SK-N-SH (cell line): ENCODE results near the gene MRPS34. TPM values are rescaled to one million over a fixed set of nuclear protein-coding genes. Genes with fewer than 3 reads are reported as not detected.

ENCODE experiments used
- CTCF ChIA-PET: fragments of 300-600, 350-600 bp; formaldehyde crosslinking; extraction: SDS; loops from one replicate; lab custom pipeline; 2021; lab: Yijun Ruan, JAX
- POLR2A ChIA-PET: fragments of 350-600 bp; sonication (Branson Sonifier 250); formaldehyde crosslinking; extraction: SDS; loops from one replicate; lab custom pipeline; 2020; ENCODE audit warnings: antibody characterized with exemption, inconsistent platforms; lab: Yijun Ruan, JAX
- DNase-seq: peaks from one replicate; pipeline ENCODE4 v3.0.0; 2012
- H2AFZ ChIP-seq: fragments of 200-600 bp; sonication (generic); 2 replicates; pipeline ENCODE4 v1.8.1; 2016; ENCODE audit warnings: antibody characterized with exemption, mild to moderate bottlenecking, low read depth
- H3F3A ChIP-seq: fragments of 200-600 bp; sonication (generic); replicated peaks from 2 replicates; pipeline ENCODE3; 2016; ENCODE audit warnings: antibody characterized with exemption, mild to moderate bottlenecking; ENCODE audit not compliant: insufficient read depth
- H3K27ac ChIP-seq, 2 experiments: fragments of 200-500 bp in 1 of 2; fragments of 200-600 bp in 1 of 2; sonication (Bioruptor generic) in 1 of 2; sonication (generic), shearing (Covaris generic) in 1 of 2; 2 replicates each; pipeline versions ENCODE4 v1.5.1 to v1.6.1; 2014 to 2016; ENCODE audit warnings: low read depth in 2 of 2, inconsistent platforms in 1 of 2, low read length in 1 of 2, mild to moderate bottlenecking in 1 of 2, mixed read lengths in 1 of 2
- H3K27me3 ChIP-seq: fragments of 200-600 bp; sonication (generic), shearing (Covaris generic); 2 replicates; pipeline ENCODE4 v1.6.1; 2016; ENCODE audit warnings: mixed run types; ENCODE audit not compliant: insufficient read depth
- H3K36me3 ChIP-seq, 2 experiments: fragments of 200-500 bp in 1 of 2; fragments of 200-600 bp in 1 of 2; sonication (Bioruptor generic) in 1 of 2; sonication (generic) in 1 of 2; replicated peaks in 1 of 2; 2 replicates each; pipeline versions ENCODE3 to v1.5.1; 2014 to 2016; ENCODE audit warnings: low read length in 1 of 2, mild to moderate bottlenecking in 1 of 2; ENCODE audit not compliant: insufficient read depth in 2 of 2, control insufficient read depth in 1 of 2
- H3K4me1 ChIP-seq, 2 experiments: fragments of 200-500 bp in 1 of 2; fragments of 200-600 bp in 1 of 2; sonication (Bioruptor generic) in 1 of 2; sonication (generic), shearing (Covaris generic) in 1 of 2; 2 replicates each; pipeline versions ENCODE4 v1.5.1 to v1.6.1; 2014 to 2016; ENCODE audit warnings: low read depth in 1 of 2, low read length in 1 of 2, mixed run types in 1 of 2; ENCODE audit not compliant: insufficient read depth in 2 of 2, control insufficient read depth in 1 of 2
- H3K4me2 ChIP-seq: fragments of 200-600 bp; sonication (generic), shearing (Covaris generic); 2 replicates; pipeline ENCODE4 v1.6.1; 2017; ENCODE audit warnings: mixed run types
- H3K4me3 ChIP-seq, 2 experiments: fragments of 200-500 bp in 1 of 2; fragments of 200-600 bp in 1 of 2; sonication (Bioruptor generic) in 1 of 2; sonication (generic), shearing (Covaris generic) in 1 of 2; 2 replicates each; pipeline versions ENCODE4 v1.5.1 to v1.8.1; 2014 to 2016; ENCODE audit warnings: low read depth in 2 of 2, inconsistent platforms in 1 of 2, low read length in 1 of 2, mild to moderate bottlenecking in 1 of 2, mixed read lengths in 1 of 2, moderate library complexity in 1 of 2
- H3K79me2 ChIP-seq: fragments of 200-600 bp; sonication (generic); 2 replicates; pipeline ENCODE4 v1.8.1; 2017; ENCODE audit warnings: mild to moderate bottlenecking; ENCODE audit not compliant: insufficient read depth
- H3K9ac ChIP-seq: fragments of 200-600 bp; sonication (generic); 2 replicates; pipeline ENCODE4 v1.6.1; 2017; ENCODE audit warnings: mixed run types
- H3K9me2 ChIP-seq: fragments of 200-600 bp; sonication (generic); 2 replicates; pipeline ENCODE4 v1.6.1; 2017; ENCODE audit warnings: mixed run types
- H3K9me3 ChIP-seq: fragments of 200-600 bp; sonication (generic); 2 replicates; pipeline ENCODE4 v1.6.1; 2017; ENCODE audit warnings: mixed run types, mild to moderate bottlenecking, moderate library complexity
- H4K20me1 ChIP-seq: fragments of 200-600 bp; sonication (generic); 2 replicates; pipeline ENCODE4 v1.6.1; 2017; ENCODE audit warnings: mild to moderate bottlenecking, mixed run types; ENCODE audit not compliant: insufficient read depth
- TEAD4 ChIP-seq: IDR thresholded peaks from 2 replicates; pipeline ENCODE4 v1.4.0; 2012; ENCODE audit warnings: mild to moderate bottlenecking, borderline replicate concordance; ENCODE audit not compliant: insufficient read depth
- WGBS: methylation state at CpG from one replicate; pipeline ENCODE4 v1.1.6; 2017; ENCODE audit warnings: low lambda C conversion rate; 5-methylcytosine and 5-hydroxymethylcytosine counted together
- polyA plus RNA-seq, 3 experiments: library from polyadenylated mRNA; depleted of rRNA; stranded (reverse); fragments of >200 nt; gene quantifications; 2 replicates each; pipeline ENCODE4 v1.2.3, GENCODE V29; 2012
- TF ChIP-seq, protein P1 (sequence below): fragments of 150-350 bp; IDR thresholded peaks from 2 replicates; pipeline ENCODE4 v1.6.1; 2017; ENCODE audit warnings: antibody characterized with exemption, low read length, low read depth, borderline replicate concordance
- TF ChIP-seq, protein P2 (sequence below): IDR thresholded peaks from 2 replicates; pipeline ENCODE4; 2012
- TF ChIP-seq, protein P3 (sequence below): fragments of 200-600 bp; sonication (generic); IDR thresholded peaks from 2 replicates; pipeline ENCODE4 v1.6.1; 2017; ENCODE audit warnings: antibody characterized with exemption, mild to moderate bottlenecking, moderate library complexity

The MRPS34 gene
- polyA plus RNA-seq, 1 of the 3 experiments (the other 2 are of a cell fraction) = 156 TPM

DNA sequence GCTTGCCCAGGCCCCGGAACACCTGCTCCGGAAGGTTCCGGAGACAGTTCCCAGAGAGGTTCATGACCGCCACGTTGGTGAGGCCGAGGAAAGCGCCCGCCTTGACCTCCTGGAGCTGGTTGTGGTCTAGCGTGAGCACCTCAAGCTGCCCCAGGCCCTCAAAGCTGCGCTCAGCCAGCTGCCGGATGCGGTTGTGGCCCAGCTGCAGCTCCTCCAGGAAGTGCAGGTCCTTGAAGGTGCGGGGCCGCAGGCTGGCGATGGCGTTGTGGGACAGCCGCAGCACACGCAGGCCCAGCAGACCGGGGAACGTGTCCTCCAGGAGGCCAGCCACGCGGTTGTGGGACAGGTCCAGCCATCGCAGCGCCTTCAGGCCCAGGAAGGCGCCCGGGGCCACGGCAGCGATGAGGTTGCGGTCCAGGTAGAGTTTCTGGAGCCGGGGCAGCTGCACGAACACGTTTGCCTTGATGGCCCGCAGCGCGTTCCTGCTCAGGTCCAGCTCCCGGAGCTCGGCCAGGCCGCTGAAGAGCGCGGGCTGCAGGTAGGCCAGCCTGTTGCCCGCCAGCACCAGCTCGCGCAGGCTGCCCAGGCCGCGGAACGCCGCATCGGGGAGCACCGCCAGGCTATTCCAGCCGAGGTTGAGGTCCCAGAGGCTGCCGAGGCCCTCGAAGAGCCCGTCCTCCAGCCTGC is 18.5 kb upstream of the MRPS34 start:
- 0 out of 2 replicates have a peak, but pooled peaks cover 3% of the 10 kb centered on the region for H4K20me1 ChIP-seq

DNA sequence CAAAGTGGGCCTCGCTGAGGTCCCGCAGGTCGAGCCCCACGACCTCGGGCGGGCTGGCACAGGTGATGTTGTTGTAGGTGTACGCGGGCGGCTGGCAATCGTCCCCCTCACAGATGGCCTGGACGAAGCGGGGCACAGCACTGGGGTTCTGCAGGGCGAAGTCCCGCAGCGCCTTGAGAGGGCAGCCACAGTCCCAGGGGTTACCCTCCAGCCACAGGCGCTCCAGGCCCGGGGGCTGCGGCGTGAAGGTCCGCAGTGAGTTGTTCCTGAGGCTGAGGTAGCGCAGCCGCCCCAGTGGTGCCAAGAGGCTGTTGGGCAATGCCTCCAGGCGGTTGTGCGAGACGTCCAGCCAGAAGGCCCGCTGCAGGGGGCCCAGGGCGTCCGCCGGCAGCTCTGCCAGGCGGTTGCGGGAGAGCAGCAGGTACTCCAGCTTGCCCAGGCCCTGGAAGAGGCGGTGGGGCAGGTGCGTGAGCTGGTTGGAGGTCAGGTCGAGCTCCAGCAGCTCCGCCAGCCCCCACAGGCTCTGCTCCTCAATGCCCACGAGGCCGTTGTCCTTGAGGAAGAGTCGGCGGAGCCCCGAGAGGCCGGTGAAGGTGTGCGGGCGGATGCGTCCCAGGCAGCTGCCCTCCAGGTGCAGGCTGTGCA is 17.8 kb upstream of the MRPS34 start:
- Histone ChIP-seq H4K20me1 (0 out of 2 replicates have a peak, but pooled peaks cover 3% of the 10 kb centered on the region), H3K27ac (no peak overlapping the region), H2AFZ (no peak overlapping the region), H3K9me2 (no peaks in the 10 kb centered on the region), H3K27me3 (no peaks in the 10 kb centered on the region), H3K9ac (no peak overlapping the region), H3K4me3 (no peak overlapping the region), H3F3A (no peaks in the 10 kb centered on the region), H3K4me1 (no peaks in the 10 kb centered on the region; a peak in 1 of 4 replicates), H3K36me3 (peaks cover 0 to 47% of the 10 kb centered on the region in 2 experiments), H3K79me2 (peaks cover 12% of the 10 kb centered on the region; the same call in 1 of the 2 replicates), H3K9me3 (no peaks in the 10 kb centered on the region), H3K4me2 (no peak overlapping the region)
- CTCF ChIA-PET = no interaction called here
- POLR2A ChIA-PET = interaction anchor here (2.1 kb wide), 1 partner anchor 8 kb away, joined by 8 read pairs; the partner anchor contains the start of genes NUBP2 and SPSB3
- TF ChIP-seq, protein P1, sequence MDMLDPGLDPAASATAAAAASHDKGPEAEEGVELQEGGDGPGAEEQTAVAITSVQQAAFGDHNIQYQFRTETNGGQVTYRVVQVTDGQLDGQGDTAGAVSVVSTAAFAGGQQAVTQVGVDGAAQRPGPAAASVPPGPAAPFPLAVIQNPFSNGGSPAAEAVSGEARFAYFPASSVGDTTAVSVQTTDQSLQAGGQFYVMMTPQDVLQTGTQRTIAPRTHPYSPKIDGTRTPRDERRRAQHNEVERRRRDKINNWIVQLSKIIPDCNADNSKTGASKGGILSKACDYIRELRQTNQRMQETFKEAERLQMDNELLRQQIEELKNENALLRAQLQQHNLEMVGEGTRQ = no peak
- TF ChIP-seq, protein P2, sequence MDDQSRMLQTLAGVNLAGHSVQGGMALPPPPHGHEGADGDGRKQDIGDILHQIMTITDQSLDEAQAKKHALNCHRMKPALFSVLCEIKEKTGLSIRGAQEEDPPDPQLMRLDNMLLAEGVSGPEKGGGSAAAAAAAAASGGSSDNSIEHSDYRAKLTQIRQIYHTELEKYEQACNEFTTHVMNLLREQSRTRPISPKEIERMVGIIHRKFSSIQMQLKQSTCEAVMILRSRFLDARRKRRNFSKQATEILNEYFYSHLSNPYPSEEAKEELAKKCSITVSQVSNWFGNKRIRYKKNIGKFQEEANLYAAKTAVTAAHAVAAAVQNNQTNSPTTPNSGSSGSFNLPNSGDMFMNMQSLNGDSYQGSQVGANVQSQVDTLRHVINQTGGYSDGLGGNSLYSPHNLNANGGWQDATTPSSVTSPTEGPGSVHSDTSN = no peak
- no peak for DNase-seq
- 95% methylated on average over 19 of the region's 44 CpGs for WGBS

More for the DNA sequence above, 18.5 kb upstream of the MRPS34 start:
- no peak for DNase-seq
- no peak overlapping the region for H2AFZ ChIP-seq
- CTCF ChIA-PET = interaction anchor here (0.7 kb wide), 1 partner anchor 9 kb away, joined by 3 read pairs; the partner anchor contains the start of genes NUBP2 and SPSB3
- no peaks in the 10 kb centered on the region for H3K9me3 ChIP-seq
- H3K4me3 ChIP-seq = no peak overlapping the region
- peaks cover 5% of the 10 kb centered on the region; the same call in 1 of the 2 replicates for H3K79me2 ChIP-seq
- TF ChIP-seq, protein P3, sequence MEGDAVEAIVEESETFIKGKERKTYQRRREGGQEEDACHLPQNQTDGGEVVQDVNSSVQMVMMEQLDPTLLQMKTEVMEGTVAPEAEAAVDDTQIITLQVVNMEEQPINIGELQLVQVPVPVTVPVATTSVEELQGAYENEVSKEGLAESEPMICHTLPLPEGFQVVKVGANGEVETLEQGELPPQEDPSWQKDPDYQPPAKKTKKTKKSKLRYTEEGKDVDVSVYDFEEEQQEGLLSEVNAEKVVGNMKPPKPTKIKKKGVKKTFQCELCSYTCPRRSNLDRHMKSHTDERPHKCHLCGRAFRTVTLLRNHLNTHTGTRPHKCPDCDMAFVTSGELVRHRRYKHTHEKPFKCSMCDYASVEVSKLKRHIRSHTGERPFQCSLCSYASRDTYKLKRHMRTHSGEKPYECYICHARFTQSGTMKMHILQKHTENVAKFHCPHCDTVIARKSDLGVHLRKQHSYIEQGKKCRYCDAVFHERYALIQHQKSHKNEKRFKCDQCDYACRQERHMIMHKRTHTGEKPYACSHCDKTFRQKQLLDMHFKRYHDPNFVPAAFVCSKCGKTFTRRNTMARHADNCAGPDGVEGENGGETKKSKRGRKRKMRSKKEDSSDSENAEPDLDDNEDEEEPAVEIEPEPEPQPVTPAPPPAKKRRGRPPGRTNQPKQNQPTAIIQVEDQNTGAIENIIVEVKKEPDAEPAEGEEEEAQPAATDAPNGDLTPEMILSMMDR = no peak
- TF ChIP-seq TEAD4 = no peak
- H3K4me1 ChIP-seq = no peaks in the 10 kb centered on the region; a peak in 1 of 4 replicates
- POLR2A ChIA-PET = interaction anchor here (2.1 kb wide), 1 partner anchor 9 kb away, joined by 8 read pairs; the partner anchor contains the start of genes NUBP2 and SPSB3
- 93% methylated on average over 5 of the region's 53 CpGs for WGBS
- peaks cover 0 to 42% of the 10 kb centered on the region in 2 experiments for H3K36me3 ChIP-seq
- H3F3A ChIP-seq = no peaks in the 10 kb centered on the region
- no peaks in the 10 kb centered on the region for H3K27me3 ChIP-seq
- H3K27ac ChIP-seq = no peak overlapping the region
- no peaks in the 10 kb centered on the region for H3K9me2 ChIP-seq
- no peak overlapping the region for H3K9ac ChIP-seq
- H3K4me2 ChIP-seq = no peak overlapping the region
